IPS-NIHi7 (cell line): Measurements from ENCODE around the gene MECP2.

Source experiments
- DNase-seq: peaks from one replicate; pipeline ENCODE4 v3.0.0; 2012; ENCODE audit warnings: mixed read lengths; ENCODE audit errors: extremely low spot score

The MECP2 gene

GRCh38 chrX:154061801-154062200 lies 35.7 kb downstream of the MECP2 start:
- no peak for DNase-seq

- no peak for DNase-seq
Measured at GRCh38 chrX:154059729-154060245, 37.7 kb downstream of the MECP2 start.

DNA sequence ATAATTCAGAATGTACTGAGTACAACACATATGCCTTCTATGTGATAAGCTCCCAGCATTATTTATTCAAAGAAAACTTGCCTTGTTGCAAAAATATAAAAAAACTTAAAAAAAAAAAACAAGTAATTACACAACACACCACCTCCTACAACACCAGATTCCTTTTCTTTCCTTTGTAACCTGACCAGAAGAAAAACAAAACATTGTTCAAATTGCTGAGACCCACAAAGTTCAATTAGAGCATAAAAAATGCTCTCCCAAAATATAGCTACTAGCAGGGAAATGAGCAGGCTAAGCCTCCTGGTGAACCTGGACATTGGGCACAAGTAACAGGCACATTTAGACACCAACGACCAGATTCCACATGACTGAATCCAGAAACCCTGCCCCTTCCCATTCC lies 38.3 kb downstream of the MECP2 start:
- no peak for DNase-seq

DNA sequence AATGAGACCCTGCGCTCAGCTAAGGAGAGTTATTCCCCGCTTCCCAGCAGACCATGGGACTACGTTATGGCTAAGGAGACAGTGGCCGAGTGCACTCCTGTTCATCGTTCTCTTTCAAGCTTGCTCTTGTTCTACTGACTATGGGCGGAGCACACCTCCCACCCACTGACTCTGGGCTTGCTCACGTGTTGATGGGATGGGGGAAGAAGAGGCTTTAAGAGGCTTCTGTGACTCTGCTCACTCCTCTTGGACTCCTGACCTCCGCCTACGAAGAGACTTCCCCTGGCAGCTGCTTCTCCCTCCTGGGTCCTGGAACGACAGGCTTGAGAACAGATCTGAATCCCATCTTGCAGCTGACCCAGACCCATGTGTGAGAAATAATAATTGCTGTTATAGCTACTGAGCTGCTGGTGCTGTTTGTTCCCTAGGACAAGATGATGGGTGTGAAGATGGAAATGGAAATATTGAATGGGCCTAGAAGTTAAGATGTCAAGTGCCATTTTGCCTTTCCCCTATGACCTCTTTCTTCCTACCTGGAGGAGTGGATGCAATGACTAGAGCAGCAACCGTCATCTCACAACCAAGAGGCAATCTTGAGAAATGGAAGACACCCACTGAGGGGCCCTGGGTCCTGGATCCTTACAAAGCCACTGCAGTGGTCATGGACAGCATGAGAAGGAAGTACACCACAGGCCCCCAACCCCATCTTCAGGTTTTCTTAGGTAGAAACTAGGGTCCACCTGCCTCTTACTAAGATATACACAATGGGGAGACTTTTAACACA lies 39.1 kb downstream of the MECP2 start:
- DNase-seq = no peak

DNA sequence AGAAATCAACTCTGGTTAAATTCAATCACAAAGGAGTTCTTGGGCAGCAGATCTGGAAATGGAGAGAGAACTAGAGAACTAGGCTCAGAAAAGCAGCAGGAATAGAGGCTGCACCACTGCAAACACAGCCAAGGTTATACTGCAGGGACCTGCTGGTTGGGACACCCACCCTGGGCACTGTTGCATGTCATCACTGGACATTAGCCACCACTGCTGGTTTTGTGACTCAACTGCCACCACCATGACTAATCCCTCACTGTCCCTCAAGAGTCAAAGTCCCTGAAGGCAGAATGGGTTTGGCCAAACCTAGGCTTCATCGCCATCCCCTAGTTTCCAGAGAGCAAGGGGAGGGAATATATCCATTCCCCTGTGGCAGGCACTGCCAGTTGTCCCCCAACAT lies 39.7 kb downstream of the MECP2 start:
- DNase-seq = no peak

GRCh38 chrX:154056770-154057241 lies 40.7 kb downstream of the MECP2 start:
- DNase-seq = no peak

- peak; percentile 56 for DNase-seq
Measured at GRCh38 chrX:154051201-154051810, 46.2 kb downstream of the MECP2 start.

GRCh38 chrX:154050113-154050495 lies 47.4 kb downstream of the MECP2 start:
- DNase-seq = no peak

DNA sequence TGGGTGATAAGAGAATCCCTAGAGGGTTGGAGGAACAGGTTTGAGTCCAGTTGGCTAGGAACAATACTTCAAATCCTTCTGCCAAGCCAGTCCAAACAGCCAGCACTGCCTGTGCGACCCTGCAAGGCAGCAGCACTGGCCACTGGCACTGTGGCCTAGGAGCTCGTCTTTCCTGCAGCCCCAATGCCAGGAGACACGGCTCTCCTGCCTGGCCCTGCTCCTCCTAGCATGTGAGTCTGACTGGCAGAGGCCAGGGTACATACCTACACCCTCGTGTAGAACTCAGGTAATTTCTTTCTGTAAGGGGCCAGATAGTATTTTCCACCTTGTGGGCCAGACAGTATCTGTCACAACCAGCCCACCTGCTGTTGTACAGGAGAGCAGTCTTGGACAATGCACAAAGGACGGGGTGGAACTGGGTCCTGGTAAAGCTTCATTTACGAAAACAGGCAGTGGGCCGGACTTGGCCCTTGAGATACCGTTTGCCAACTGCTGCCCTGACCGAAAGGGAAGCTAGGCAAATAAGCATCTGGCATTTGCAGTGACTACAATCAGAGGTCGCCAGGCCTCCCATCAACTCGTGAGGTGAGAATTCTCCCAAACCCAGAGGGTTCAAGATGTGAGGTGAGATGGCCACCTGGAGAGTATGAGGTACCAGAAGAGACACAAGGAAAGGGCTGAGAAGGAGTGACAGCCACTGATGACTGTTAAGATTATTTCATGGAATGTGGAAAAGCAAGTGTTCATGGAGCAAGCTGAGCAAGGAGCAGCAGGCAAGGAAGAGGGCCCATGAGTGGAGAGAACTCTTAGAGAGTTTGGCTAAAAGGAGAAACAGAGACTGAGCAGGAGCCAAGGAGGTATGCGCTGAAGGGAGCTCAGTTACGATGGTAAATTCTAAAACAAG lies 48.1 kb downstream of the MECP2 start:
- DNase-seq = no peak

DNA sequence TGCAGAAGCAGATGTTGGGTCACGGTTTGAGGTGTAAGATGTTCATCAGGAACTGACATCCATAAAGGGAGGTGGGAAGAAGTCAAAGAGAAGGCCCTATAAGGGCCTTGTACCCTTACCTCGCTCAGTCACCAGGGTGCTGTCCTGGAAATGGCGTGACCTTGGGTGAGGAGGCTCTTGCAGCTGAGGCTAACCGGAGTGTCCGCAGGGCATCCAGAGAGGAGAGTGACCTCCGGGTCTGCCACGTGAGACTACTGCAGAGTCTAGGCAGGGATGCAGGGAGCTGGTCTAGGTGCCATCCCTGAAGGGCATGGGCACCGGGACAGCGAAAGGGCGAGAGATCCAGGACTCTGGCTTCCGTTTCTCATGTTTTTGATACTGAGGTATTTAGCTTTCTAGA lies 49.1 kb downstream of the MECP2 start:
- no peak for DNase-seq

- DNase-seq = no peak
Measured at GRCh38 chrX:154046940-154047610, 50.4 kb downstream of the MECP2 start.

DNA sequence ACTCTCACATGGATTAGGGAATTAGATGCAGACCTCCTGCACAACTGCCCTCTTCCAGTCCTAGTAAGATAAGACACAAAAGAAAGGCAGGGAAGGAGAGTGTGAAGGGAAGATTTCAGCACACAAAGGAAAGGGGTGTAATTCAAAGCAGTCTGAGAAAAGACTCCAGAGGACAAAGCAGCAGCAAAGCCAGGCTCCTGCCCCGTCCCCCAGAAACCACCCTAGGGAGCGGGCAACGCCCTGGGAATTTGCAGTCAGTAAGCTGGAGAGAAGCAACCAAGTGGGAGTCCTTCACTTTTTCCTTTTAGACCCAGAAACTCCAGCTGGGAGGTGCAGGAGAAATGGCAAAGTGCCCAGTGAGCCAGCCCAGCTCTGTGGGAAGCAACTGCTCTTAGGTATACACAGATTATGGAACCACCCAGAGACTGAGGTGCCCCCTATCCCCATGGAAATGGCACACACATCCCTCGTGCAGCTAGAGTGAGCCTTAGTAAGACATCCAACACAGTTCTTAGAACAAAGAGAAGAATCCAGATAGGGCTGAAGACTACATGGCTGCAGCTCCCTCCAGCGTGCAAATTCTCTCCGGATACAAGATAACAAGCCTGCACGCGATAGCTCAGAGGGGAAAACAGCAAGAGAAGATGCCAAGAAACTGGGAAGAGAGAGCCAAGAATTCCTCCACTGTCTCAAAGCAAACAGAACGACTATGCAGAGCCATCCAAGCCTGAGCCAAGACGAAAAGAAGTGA lies 51.3 kb downstream of the MECP2 start:
- no peak for DNase-seq

- no peak for DNase-seq
Measured at GRCh38 chrX:154044091-154044490, 53.4 kb downstream of the MECP2 start.

GRCh38 chrX:154043003-154043763 lies 54.3 kb downstream of the MECP2 start:
- no peak for DNase-seq

DNA sequence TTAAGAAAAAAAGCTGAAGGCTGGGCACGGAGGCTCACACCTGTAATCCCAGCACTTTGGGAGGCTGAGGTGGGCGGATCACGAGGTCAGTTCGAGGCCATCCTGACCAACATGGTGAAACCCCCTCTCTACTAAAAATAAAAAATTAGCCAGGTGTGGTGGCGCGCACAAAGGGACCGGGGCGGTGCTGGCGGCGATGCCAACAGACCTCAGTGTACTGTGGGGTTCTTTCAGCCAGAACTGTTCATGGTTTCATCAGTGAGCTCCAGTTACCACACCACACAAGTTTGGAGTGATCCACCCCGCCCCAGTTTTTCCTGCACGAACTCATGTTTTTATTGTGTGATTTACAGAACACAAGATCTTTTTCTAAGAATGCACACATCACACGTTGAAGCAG lies 56.7 kb downstream of the MECP2 start:
- no peak for DNase-seq

GRCh38 chrX:154040307-154040756 lies 57.2 kb downstream of the MECP2 start:
- DNase-seq = no peak

GRCh38 chrX:154039577-154039976 lies 57.9 kb downstream of the MECP2 start:
- DNase-seq = no peak

- DNase-seq = no peak
Measured at GRCh38 chrX:154038656-154039055, 58.9 kb downstream of the MECP2 start.

- no peak for DNase-seq
Measured at GRCh38 chrX:154037754-154038153, 59.8 kb downstream of the MECP2 start.

DNA sequence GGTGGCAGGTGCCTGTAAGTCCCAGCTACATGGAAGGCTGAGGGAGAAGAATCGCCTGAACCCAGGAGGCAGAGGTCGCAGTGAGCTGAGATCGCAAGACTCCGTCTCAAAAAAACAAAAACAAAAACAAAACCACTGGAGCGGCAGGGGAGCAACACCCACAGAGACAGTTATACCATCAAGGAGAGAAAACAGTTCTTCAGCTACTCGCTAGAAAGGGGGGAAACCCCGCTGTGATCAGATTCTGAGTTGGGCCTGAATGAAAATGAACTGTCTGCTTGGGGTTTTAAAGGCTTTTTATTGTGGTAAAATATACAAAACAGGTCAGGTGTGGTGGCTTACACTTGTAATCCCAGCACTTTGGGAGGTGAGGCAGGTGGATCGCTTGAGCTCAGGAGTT lies 61.0 kb downstream of the MECP2 start:
- DNase-seq = no peak
